ENCODE results near the gene ZNF121. TPM values are rescaled to one million over a fixed set of nuclear protein-coding genes. Genes with fewer than 3 reads are reported as not detected.
A peak's percentile ranks its signal among the peaks of the same experiment; 100 is the strongest.
"Not testable (repeated sequence)": the region's sequence is repeated elsewhere in the genome, so short reads cannot be mapped to it uniquely, and the experiment has no call there.

Gene ZNF121
- total RNA-seq, 6 donors from 2014 or later = 8.3 to 32.6 (median 25.2) TPM

- DNase-seq (peak in 1 of 2 donors; percentile 65), ATAC-seq (ENCODE audit: low FRiP score in 2 of 2) (peak in 1 of 2 donors; percentile 53)
- H3K36me3 ChIP-seq = peaks cover 0 to 2% (median 0%) of the 10 kb centered on the region in 4 donors
- 14 to 15% methylated on average over 7 of the region's 7 CpGs for WGBS, 2 donors
- H3K27me3 ChIP-seq = no peaks in the 10 kb centered on the region
- TF ChIP-seq CTCF (IDR thresholded peaks at IDR 0.05) (peak in 5 of 6 experiments; percentile 36 to 63 (median 52)), POLR2A (IDR thresholded peaks at IDR 0.05) (no peak)
- H3K4me3 ChIP-seq = no peak overlapping the region
- H3K9me3 ChIP-seq = peaks cover 0 to 3% (median 0%) of the 10 kb centered on the region in 4 donors
- no peak overlapping the region for H3K27ac ChIP-seq
- peaks cover 3 to 16% (median 11%) of the 10 kb centered on the region in 4 donors for H3K4me1 ChIP-seq
These were observed 2.5 kb upstream of the ZNF121 start for GRCh38 chr19:9586764-9587163.

- H3K4me3 ChIP-seq; DNase-seq; H3K27ac ChIP-seq; ATAC-seq (ENCODE audit: low FRiP score in 2 of 2); H3K27me3 ChIP-seq: not testable (repeated sequence)
- H3K36me3 ChIP-seq = peaks cover 0 to 18% (median 4%) of the 10 kb centered on the region in 4 donors
- peaks cover 4 to 16% (median 11%) of the 10 kb centered on the region in 4 donors for H3K4me1 ChIP-seq
- 90 to 94% methylated on average over 13 of the region's 13 CpGs for WGBS, 2 donors
- peaks cover 4 to 36% (median 30%) of the 10 kb centered on the region in 4 donors for H3K9me3 ChIP-seq
These were observed 2.1 kb downstream of the ZNF121 start for GRCh38 chr19:9582081-9582725.

GRCh38 chr19:9580728-9581127, 3.6 kb downstream of the ZNF121 start:
- Histone ChIP-seq H3K36me3 (peaks cover 0 to 18% (median 4%) of the 10 kb centered on the region in 4 donors), H3K27ac (no peak overlapping the region), H3K4me1 (peaks cover 4 to 16% (median 11%) of the 10 kb centered on the region in 4 donors), H3K27me3 (no peaks in the 10 kb centered on the region), H3K4me3 (no peak overlapping the region), H3K9me3 (peaks cover 18 to 50% (median 43%) of the 10 kb centered on the region in 4 donors)
- ATAC-seq (ENCODE audit: low FRiP score in 2 of 2) = no peak
- DNase-seq = no peak
- 92% methylated on average over 5 of the region's 5 CpGs for WGBS, 2 donors
- TF ChIP-seq POLR2AphosphoS5 (IDR thresholded peaks at IDR 0.05) (no peak), EP300 (IDR thresholded peaks at IDR 0.05) (no peak), POLR2A (IDR thresholded peaks at IDR 0.05) (no peak), CTCF (IDR thresholded peaks at IDR 0.05) (no peak)

- no peak overlapping the region for H3K27ac ChIP-seq
- no peaks in the 10 kb centered on the region for H3K27me3 ChIP-seq
- no peak overlapping the region for H3K4me3 ChIP-seq
- 97 to 99% methylated on average over 6 of the region's 6 CpGs for WGBS, 2 donors
- peaks cover 96 to 100% (median 99%) of the 10 kb centered on the region in 4 donors for H3K9me3 ChIP-seq
- peaks cover 28 to 48% (median 41%) of the 10 kb centered on the region in 4 donors for H3K36me3 ChIP-seq
- no peak for DNase-seq
- no peak for ATAC-seq (ENCODE audit: low FRiP score in 2 of 2)
- H3K4me1 ChIP-seq = no peaks in the 10 kb centered on the region
- TF ChIP-seq POLR2A (IDR thresholded peaks at IDR 0.05) = no peak
- no peak for TF ChIP-seq CTCF (IDR thresholded peaks at IDR 0.05)
- no peak for TF ChIP-seq POLR2AphosphoS5 (IDR thresholded peaks at IDR 0.05)
- no peak for TF ChIP-seq EP300 (IDR thresholded peaks at IDR 0.05)
These were observed 14.0 kb downstream of the ZNF121 start for GRCh38 chr19:9570255-9570654.

GRCh38 chr19:9566729-9567128, 17.6 kb downstream of the ZNF121 start:
- H3K4me3 ChIP-seq = no peak overlapping the region
- peaks cover 32 to 73% (median 59%) of the 10 kb centered on the region in 4 donors for H3K36me3 ChIP-seq
- H3K4me1 ChIP-seq = no peaks in the 10 kb centered on the region
- TF ChIP-seq EP300 (IDR thresholded peaks at IDR 0.05) = no peak
- TF ChIP-seq POLR2A (IDR thresholded peaks at IDR 0.05) = no peak
- TF ChIP-seq POLR2AphosphoS5 (IDR thresholded peaks at IDR 0.05) = no peak
- TF ChIP-seq CTCF (IDR thresholded peaks at IDR 0.05) = no peak
- no peak overlapping the region for H3K27ac ChIP-seq
- DNase-seq (no peak), ATAC-seq (ENCODE audit: low FRiP score in 2 of 2) (no peak)
- 100% methylated on average over 1 of the region's 1 CpG for WGBS, 2 donors
- H3K9me3 ChIP-seq = peaks cover 97 to 100% (median 98%) of the 10 kb centered on the region in 4 donors
- no peaks in the 10 kb centered on the region for H3K27me3 ChIP-seq

Data from upper lobe of left lung (tissue), 6 donors.